GM12892 (cell line): Measurements from ENCODE around the gene TLR5. TPM values are rescaled to one million over a fixed set of nuclear protein-coding genes. Genes with fewer than 3 reads are reported as not detected.

ENCODE experiments used
- DNase-seq: peaks from one replicate; pipeline ENCODE4 v3.0.0; 2011; ENCODE audit not compliant: insufficient read length
- FAIRE-seq: peaks from 2 replicates; lab custom pipeline; 2011; peaks lifted over from hg19 to GRCh38; lab: Jason Lieb, UNC
- POLR2A ChIP-seq: IDR thresholded peaks from 2 replicates; pipeline ENCODE4 v1.6.1; 2011; ENCODE audit warnings: low read depth, low read length, control low read depth
- POLR2AphosphoS5 ChIP-seq: IDR thresholded peaks from 2 replicates; pipeline ENCODE4 v1.6.1; 2011; ENCODE audit warnings: low read depth, low read length, control low read depth
- TAF1 ChIP-seq: IDR thresholded peaks from 2 replicates; pipeline ENCODE4 v1.6.1; 2011; ENCODE audit warnings: low read depth, mild to moderate bottlenecking, control low read depth, low read length, borderline replicate concordance
- polyA plus RNA-seq: library from polyadenylated mRNA; unstranded; fragments of >200 nt; gene quantifications from one replicate; pipeline ENCODE4 v1.2.1, GENCODE V29; 2012; ENCODE audit warnings: missing spikeins, inconsistent platforms; ENCODE audit not compliant: missing spikeins

Gene TLR5
- 0.11 TPM for polyA plus RNA-seq

- FAIRE-seq, result no peak
- no peak for TF ChIP-seq TAF1
- DNase-seq, result peak; percentile 76
Measured at GRCh38 chr1:223142795-223143536, at the start of gene TLR5. Gene TLR5 (minus strand): TSS chr1:223143248. CDS start chr1:223113031, 30,217 bp downstream.

- no peak for DNase-seq
Measured at GRCh38 chr1:223189903-223190724, 47.1 kb upstream of the TLR5 start.

GRCh38 chr1:223189525-223189902, 46.5 kb upstream of the TLR5 start:
- no peak for TF ChIP-seq POLR2AphosphoS5
- TF ChIP-seq POLR2A, result no peak
- TF ChIP-seq TAF1, result no peak
- no peak for FAIRE-seq
- no peak for DNase-seq

More at GRCh38 chr1:223189903-223190724, 47.1 kb upstream of the TLR5 start:
- FAIRE-seq, result no peak
- TF ChIP-seq TAF1 (no peak), POLR2AphosphoS5 (no peak), POLR2A (no peak)

- FAIRE-seq, result no peak
- no peak for TF ChIP-seq TAF1
- no peak for TF ChIP-seq POLR2AphosphoS5
- no peak for TF ChIP-seq POLR2A
- no peak for DNase-seq
Measured at GRCh38 chr1:223188618-223189356, 45.7 kb upstream of the TLR5 start.

GRCh38 chr1:223186800-223187199, 43.8 kb upstream of the TLR5 start:
- no peak for FAIRE-seq
- no peak for DNase-seq
- TF ChIP-seq POLR2AphosphoS5, result no peak
- TF ChIP-seq POLR2A, result no peak
- TF ChIP-seq TAF1, result no peak

GRCh38 chr1:223183268-223183862, 40.3 kb upstream of the TLR5 start:
- TF ChIP-seq POLR2A (no peak), TAF1 (no peak), POLR2AphosphoS5 (no peak)
- FAIRE-seq (no peak), DNase-seq (no peak)

GRCh38 chr1:223180731-223181321, 37.8 kb upstream of the TLR5 start:
- no peak for TF ChIP-seq POLR2A
- TF ChIP-seq POLR2AphosphoS5, result no peak
- no peak for TF ChIP-seq TAF1
- no peak for DNase-seq
- FAIRE-seq, result no peak

GRCh38 chr1:223179786-223180185, 36.7 kb upstream of the TLR5 start:
- FAIRE-seq, result no peak
- DNase-seq, result no peak

GRCh38 chr1:223179280-223179679, 36.2 kb upstream of the TLR5 start:
- no peak for TF ChIP-seq POLR2A
- TF ChIP-seq POLR2AphosphoS5, result no peak
- no peak for TF ChIP-seq TAF1
- FAIRE-seq (no peak), DNase-seq (no peak)

More at GRCh38 chr1:223179786-223180185, 36.7 kb upstream of the TLR5 start:
- TF ChIP-seq POLR2A (no peak), POLR2AphosphoS5 (no peak)

GRCh38 chr1:223177681-223178080, 34.6 kb upstream of the TLR5 start:
- no peak for FAIRE-seq

GRCh38 chr1:223176437-223176836, 33.4 kb upstream of the TLR5 start:
- TF ChIP-seq POLR2AphosphoS5, result no peak
- no peak for TF ChIP-seq POLR2A
- no peak for TF ChIP-seq TAF1
- FAIRE-seq (no peak), DNase-seq (no peak)

More at GRCh38 chr1:223177681-223178080, 34.6 kb upstream of the TLR5 start:
- no peak for TF ChIP-seq POLR2A
- no peak for TF ChIP-seq TAF1
- TF ChIP-seq POLR2AphosphoS5, result no peak
- DNase-seq, result no peak
